ENCODE data around the gene LTK.
A peak's percentile ranks its signal among the peaks of the same experiment; 100 is the strongest.

Gene LTK

DNA sequence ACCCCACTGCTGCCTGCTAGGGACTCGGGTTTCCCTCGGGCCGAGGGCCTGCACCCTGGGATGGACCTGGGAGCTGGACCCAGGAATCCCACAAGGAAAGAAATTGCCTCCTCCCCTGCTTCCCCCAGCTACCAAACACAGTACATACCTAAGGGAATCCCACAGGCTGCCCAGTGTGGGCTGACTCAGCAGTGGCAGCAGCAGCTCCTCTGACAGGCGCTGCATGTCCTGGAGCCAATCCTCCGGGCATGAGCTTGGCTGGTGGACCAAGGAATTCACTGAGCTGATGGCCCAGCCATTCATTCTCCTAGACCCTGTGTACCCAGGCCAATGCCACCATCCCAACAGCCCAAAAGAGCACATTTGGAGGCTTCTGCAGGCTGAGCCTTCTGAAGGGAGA, 9.5 kb upstream of the LTK start:
- DNase-seq, result no peak

DNA sequence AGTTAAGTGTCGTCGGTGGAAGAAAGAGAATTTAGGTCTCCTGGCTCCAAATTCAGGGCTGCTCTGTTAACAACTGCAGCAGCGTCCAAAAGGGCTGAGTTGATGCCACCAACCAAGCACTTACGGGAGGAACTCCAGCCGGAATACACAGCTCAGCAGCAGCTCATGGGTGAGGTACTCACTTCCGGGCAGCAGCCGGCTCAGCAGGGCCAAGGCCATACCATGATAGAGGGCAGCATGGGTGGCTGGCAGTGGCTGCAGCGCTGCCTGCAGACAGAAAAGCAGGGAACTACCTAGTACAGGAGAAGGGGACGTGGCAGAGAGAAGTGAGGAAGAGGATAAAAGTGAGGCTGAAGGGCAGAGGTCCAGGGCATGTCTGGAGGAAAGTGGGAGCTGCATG, 8.0 kb upstream of the LTK start:
- DNase-seq, result no peak

DNA sequence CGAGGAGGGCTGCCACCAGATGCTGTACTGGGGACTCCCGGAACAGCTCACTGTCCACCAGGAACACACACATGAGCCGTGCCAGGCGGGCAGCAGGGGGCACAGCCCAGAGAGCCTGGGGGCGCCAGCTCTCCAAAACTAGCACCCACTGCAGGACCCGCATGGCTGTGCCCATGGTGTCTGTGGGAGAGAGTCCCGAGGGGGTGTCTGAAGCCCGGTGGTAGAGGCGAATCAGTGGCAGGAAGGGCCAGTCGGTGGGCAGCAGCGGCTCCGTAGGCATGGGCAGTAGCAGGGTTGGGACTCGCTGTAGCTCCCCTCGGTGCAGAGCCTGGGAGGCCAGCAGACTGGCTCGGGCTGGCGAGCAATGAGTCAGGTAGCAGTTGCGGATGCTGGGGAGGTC, 7.0 kb upstream of the LTK start:
- DNase-seq, result no peak

DNA sequence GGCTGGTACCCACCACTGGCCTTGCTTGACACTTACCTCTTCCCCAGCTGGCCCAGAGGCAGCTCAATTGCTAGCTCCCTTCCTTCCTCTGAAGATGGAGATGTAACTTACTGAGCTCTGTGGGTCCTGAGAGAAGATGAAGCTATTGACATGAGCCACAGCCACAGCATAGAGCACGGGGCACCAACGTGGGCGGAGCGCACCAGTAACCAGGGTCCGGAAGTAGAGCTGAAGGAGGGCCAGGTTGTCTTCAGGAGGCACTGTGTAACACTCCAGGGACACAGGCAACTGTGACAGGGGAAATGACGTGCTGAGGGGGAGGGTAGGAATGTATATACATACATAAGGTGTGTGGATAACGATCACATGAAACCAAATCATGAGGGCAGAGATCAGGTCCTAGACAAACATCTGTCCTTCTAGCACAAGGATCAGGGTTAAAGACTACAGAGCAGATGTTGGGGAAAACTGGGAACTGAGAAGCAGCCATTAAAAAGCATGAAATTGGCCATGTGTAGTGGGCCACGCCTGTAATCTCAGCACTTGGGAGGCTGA, 4.3 kb upstream of the LTK start:
- no peak for DNase-seq

DNA sequence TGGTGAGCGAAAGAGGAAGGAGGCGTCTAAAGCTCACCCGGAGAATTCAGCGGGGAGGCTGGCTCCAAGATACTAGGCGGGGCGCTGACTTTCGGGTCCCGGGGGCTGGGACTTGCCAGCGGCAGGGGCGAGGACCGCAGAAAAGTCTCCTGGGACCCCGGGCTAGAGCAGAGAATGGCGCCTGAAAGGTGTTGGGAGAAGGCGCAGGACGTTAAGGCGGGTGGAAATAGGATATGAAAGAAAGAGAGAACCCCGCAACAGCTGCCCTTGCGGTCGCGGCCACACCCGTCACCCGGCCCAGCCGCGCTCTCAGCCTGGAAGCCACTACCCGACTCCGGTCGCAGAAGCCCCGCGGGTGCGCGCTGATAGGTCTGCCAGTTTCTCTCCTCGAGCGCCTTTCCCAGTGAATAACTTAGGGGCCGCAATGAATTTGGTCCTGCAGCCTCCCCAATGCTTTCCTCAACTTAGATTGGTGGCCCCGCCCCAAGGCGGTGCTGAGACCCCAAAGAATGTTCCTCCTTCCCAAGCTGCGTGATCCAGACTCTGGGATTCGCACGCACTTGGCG, 604 bp downstream of the LTK start:
- DNase-seq, result peak; percentile 53

DNA sequence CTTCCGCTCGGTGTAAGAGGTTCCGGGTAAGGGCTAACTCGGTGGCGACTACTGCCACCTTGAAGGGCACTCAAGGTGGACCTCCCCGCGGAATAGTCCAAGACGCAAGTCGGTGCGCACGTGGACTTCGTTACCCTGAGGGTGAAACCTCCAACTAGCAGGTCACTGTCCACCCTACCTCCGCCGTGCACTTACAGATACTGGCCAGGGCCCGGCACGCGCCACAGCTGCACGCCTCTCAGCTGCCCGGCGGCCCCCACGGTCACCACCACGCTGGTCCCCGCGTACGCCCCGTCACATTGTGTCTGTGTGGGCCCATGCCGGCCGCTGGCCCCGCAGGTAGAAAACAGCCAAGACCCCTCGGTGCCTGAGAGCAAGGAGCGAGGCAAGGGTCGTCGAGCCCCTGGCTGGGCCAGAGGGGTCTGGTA, 1.1 kb downstream of the LTK start:
- DNase-seq, result no peak

DNA sequence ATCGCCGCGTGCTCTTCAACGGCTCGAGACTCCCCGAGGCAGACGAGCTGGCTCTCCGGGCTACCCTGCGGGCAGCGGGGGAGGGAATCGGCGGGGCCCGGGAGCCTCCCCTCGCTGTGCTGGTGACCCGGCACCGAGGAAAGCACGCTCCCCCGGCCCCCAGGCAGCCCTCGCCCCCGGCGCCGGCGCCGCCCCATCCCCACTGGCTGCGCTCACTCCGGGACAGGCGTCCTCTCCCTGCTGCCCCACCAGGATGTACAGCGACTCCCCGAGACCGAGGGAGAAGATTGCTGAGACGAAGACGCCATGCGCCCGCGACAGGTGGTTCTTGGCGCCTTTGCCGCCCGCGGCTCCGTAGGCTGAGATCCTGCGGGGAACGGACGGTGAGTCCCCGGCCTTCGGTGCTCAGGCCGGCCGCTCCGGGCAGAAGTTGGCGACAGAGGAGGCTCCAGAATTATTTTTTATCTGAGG, 1.7 kb downstream of the LTK start:
- peak; percentile 32 for DNase-seq

DNA sequence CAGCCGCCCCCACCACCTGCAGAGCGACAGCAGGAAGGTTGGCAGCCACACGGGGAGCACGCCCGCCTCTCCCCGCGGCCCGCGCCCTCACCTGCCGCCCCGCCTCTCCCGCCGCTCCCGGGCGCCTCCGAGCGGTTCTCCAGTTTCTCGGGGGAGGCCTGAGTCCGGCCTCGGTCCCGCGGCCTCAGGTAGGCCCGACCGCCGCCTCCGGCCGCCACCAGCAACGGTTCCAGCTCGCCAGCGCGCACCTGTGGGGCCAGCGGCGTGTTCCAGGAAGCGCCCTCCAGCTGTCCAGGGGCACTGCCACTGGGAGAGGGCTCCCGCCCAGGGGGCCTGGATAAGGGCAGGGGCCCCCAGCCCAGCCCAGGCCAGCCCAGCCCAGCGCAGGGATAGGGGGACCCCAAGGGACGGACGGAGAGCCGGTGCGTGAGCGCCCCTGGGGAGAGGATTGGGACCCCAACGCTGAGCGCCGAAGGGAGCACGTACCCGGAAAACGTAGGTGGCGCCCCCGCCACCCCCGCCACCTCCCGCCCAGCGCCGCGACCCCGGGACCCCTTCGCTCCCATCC, 2.2 kb downstream of the LTK start:
- no peak for DNase-seq

DNA sequence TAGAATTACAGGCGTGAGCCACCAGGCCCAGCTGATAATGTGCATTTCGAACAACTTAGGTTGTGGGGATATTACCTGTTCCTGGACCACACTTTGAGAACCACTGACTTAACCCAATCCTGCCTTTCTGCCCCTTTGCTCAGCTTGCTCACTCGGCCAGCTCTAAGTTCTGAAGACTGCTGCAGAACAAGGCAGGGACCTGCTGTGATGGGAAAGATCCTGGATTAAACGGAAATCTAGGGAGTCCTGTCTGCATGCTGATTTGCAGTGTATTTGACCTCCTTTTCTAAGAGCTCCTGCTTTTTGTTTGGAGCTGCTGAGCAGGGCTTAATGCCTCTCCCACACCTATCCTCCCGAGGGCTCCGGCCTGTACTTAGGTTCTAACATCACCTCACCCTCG, 2.9 kb downstream of the LTK start:
- DNase-seq, result no peak

DNA sequence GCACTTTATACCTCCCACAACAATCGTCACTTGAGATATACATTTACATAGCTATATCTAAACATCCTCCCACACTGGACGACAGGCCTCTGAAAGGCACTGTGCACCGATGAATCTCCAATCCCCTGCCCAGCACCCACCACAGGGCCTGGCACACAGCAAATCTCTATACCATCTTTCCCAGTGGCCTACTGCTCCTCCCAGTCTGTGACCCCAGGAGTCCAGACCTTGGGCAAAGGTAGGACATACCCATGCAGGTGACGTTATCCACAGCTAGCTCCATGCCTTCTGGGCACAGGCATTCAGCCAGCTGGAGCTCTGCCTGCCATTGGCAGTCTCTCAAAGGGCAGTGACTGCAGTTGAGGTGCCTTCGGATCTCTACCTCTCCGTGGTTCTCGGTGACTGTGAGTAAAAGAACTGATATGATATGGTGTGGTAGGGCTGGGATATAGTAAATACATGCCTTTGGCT, 5.8 kb downstream of the LTK start:
- no peak for DNase-seq

DNA sequence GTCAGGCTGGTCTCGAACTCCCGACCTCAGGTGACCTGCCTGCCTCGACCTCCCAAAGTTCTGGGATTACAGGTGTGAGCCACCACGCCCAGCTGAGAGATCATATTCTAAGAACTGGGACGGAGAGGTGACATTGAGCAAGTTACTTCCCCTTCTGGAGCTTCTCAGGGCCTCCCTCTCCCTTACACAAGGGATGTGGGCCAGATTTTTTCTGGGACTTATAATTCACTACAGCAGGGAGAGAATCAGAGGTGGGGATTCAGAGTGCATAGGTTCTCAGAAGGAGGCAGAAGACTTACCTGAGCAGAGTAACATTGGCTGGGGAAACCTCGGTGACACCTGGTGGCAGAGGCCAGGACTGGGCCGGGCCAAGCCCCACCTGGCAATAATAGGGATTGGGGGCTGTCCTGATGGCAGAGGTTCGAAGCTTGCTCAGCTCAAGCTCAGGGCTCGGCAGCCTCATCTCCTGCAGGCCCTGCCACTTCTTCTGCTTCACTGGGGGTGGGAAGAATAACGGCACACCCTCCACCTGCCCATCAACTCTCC, 6.8 kb downstream of the LTK start:
- DNase-seq, result peak; percentile 25

DNA sequence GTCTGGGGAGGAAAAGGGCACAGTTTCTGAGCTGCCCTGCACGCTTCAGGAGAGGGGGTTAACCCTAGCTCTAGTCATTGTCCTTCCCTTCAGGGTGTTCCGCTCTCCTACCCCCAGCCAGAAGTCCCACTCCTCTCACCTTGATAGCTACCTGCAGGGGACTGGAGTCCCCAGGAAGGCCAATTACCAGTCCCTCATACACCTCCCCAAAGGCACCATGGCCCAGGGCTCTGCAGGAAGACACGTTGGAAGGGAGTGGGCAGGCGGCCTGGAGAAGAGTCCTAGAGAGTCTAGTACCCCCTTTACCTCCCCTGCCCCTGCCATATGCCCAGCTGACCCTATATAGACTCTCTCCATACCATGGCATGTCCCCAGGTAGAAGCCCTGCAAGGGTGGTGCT, 7.9 kb downstream of the LTK start:
- no peak for DNase-seq

DNA sequence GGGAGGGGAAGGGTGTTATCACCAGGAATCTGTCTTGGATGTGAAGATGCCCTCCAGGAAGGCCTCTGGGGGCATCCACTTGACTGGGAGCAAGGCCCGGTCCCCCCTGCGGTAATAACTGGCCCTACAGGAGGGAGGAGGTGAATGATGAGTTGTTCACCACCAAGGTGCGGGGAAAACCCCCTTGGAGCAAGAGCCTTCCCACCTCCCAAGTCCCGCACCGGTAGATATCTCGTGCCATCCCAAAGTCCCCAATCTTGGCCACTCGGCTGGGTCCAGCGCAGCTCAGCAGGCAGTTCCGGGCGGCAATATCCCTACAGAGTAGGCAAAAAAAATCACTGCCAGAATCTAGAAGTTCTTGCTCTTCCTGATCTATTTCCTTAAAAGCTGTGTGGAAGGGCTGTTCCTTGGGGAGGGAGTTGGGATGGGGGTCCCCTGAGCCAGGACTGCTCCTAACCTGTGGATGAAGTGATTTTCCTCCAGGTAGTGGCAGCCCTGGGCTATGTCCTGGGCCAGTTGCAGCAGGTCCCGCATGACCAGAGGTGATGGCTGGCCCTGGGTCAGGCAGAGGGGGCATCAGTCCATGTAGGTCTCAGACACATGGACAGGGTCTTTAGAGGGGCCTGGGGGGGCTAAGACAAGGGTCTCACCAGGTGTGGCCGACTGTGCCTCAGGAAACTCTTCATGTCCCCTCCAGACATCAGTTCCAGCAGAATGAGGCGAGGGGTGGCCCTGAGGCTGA, 8.7 kb downstream of the LTK start:
- no peak for DNase-seq

DNA sequence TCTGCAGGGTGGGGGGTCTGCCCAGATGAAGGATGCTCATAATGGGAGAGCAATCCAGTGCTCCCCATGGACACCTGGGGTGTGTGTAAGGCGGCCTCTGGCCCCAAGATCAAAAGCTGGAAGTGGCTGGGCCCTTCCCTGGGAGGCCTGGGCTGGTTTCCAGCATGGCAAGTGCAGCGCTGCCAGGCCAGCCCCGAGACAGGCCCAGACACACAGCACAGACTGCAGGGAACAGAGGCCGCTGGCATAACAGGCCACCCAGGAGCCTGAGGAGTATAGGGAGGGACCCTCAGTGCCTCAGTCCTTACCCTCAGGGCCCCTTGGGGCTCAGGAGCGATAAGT, 10.0 kb downstream of the LTK start:
- no peak for DNase-seq

DNA sequence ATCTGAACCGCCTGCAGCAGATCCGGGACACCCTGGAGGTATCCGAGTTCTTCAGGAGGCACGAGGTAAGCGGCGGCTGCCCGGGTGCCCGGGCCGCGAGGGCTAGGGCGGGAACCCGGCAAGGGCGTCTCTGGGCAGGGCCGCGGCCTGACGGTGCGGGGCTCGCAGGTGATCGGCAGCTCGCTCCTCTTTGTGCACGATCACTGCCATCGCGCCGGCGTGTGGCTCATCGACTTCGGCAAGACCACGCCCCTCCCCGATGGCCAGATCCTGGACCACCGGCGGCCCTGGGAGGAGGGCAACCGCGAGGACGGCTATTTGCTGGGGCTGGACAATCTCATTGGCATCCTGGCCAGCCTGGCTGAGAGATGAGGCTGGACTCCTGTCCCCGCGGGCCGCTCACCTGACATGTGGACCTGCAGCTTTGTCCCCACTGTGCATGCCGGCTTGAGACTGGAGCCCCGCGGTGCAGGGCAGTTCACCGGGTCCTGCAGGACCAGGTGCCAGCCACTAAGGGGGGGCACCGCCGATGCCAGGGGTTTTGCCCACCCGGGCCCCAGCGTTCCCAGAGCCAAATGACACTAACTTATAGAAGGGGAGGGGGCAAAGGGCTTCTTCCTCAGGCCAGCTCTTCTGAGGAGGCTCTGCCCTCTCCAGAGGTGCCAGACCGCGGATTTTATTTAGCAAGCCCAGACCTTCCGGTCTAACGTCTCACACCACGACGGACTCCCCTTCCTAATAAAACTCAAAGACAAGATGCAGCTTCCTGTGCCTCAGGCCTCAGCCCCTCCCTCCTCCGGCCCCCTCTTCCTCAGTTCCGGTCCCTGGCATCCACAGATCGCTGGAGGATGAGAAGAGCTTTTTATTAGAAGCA, 10.6 kb downstream of the LTK start:
- no peak for DNase-seq

DNA sequence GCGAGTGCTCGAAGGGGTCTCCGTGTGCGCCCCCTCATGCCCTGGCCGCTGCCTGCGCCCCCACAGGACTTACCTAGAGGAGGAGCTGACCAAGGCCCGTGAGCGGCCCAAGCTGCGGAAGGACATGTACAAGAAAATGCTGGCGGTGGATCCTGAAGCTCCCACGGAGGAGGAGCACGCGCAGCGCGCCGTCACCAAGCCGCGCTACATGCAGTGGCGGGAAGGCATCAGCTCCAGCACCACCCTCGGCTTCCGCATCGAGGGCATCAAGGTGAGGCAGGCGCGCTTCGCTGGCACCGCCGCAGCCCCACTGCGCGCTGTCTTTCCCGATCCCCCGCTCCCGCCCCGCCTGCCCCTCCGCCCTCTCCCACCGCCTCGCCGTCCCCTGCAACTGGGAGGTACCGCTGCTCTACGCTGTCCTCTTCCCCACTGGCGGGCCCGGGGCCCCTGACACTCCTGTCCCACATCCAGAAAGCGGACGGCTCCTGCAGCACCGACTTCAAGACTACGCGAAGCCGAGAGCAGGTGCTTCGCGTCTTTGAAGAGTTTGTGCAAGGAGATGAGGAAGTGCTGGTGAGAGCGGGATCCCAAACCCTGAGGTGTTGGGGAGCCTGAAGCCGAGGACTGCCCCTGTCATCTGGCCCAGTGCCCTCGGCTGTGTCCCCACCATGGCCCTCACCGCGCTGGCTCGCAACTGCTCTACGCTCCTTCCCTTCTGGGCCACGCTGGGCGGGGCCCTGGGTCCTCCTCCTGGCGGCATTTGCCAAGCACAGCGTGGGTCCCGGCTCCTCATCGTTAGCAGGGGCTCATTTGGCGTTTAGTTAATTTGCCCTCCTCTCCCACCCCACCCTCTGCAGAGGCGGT, 11.5 kb downstream of the LTK start:
- peak; percentile 44 for DNase-seq

DNA sequence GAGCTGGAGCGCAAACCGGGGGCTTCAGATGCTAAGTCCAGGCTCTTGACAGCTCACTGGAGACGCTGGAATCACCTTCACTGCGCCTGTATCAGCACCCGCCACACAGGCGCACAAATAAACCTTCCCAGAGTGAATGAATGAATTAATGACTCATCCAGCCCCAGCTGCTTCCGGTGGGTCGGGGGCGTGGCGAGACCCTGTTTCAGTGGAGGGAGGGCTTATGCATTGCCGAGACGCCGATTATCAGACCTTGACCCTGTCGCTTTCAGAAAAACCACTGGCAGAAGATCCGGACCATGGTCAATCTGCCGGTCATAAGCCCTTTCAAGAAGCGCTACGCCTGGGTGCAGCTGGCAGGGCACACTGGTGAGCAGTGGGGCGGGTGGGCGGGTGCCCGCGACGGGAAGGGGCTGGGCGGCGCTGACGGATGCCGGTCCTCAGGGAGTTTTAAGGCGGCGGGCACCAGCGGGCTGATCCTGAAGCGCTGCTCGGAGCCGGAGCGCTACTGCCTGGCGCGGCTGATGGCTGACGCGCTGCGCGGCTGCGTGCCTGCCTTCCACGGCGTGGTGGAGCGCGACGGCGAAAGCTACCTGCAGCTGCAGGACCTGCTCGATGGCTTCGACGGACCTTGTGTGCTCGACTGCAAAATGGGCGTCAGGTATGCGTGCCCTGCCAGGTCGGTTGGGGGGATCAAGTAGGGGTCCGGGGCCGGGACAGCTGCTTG, 12.3 kb downstream of the LTK start:
- peak; percentile 55 for DNase-seq

DNA sequence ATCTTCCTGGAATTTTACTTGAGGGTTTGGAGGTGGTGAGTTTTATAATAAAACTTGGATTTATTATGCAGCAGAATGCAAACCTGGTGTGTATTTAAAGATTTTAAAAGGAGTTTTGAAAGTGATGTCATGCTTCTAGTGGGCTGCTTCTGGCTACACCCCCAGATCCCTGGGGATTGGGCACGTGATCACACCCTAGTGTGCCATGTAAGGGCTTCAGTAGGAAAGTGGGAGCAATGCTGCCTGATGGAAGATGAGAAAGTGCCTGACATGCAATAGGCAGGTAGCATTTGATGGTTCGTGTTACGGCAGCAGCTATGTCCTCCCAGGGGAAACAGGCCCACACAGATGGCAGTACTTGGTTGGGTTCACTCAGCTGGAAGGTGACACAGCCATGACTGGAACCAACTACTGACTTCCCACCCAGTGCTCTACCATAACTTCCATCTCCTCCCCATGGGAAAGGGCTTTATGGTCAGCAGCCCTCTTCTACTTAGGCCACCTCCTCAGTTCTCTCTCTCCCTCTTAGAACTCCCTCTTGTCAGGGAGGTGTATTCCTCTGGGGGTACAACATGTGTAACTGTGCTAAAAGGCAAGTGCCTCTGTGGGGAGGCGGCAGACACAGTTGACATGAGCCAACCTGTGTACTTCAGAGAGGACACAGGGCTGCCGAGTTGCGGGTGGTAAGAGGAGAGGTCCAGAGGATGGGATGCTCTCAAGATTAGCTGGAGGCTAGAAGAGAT, 14.3 kb downstream of the LTK start:
- DNase-seq, result no peak

DNA sequence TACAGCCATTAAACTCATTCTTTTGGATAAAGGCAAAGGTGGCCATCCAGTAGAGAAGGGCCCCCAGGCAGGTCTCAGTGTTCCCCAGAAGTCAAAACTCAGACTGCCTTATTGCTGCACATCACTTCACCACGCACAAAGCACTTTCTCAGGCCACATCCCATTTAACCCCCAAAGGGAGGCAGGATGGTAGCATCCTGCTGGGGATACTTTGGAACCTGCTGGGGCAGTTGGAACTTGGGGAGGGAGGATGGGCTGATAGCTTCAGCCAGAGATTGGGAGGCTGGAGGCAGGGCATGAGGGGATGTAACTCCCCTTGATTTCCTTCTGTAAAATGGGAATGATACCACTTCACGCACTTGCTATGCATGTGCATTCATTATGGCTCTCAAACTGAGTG, 15.0 kb downstream of the LTK start:
- no peak for DNase-seq
